GM18520 (cell line): ENCODE data around the gene FOXE3.
"Not testable (repeated sequence)": the region's sequence is repeated elsewhere in the genome, so short reads cannot be mapped to it uniquely, and the experiment has no call there.

Experiments used
- ATAC-seq: cut with Tn5 transposase; IDR thresholded peaks from one replicate; pipeline ENCODE4 v1.9.1; 2021; ENCODE audit not compliant: unreplicated experiment

FOXE3 gene

GRCh38 chr1:47445823-47446550, 29.9 kb downstream of the FOXE3 start:
- no peak for ATAC-seq

- ATAC-seq, result no peak
These were observed 32.6 kb downstream of the FOXE3 start for GRCh38 chr1:47448462-47449222.

- ATAC-seq, result no peak
These were observed 33.9 kb downstream of the FOXE3 start for GRCh38 chr1:47449822-47450552.

GRCh38 chr1:47450606-47451005, 34.5 kb downstream of the FOXE3 start:
- no peak for ATAC-seq

- ATAC-seq, result no peak
These were observed 36.3 kb downstream of the FOXE3 start for GRCh38 chr1:47452426-47452825.

GRCh38 chr1:47453910-47454309, 37.8 kb downstream of the FOXE3 start:
- not testable (repeated sequence) for ATAC-seq

- no peak for ATAC-seq
These were observed 40.2 kb downstream of the FOXE3 start for GRCh38 chr1:47456250-47456649.

- ATAC-seq, result not testable (repeated sequence)
These were observed 41.5 kb downstream of the FOXE3 start for GRCh38 chr1:47457547-47457946.

- ATAC-seq, result no peak
These were observed 43.2 kb downstream of the FOXE3 start for GRCh38 chr1:47459253-47459788.

- ATAC-seq, result no peak
These were observed 44.0 kb downstream of the FOXE3 start for GRCh38 chr1:47460040-47460439.

GRCh38 chr1:47460456-47460855, 44.4 kb downstream of the FOXE3 start:
- no peak for ATAC-seq

- ATAC-seq, result no peak
These were observed 49.5 kb downstream of the FOXE3 start for GRCh38 chr1:47465605-47466004.
